Liver (tissue), 3 donors: ENCODE results near the gene TTC24.

ENCODE experiments used
- CTCF ChIP-seq: fragments of 150-350 bp; IDR thresholded peaks from 2 replicates; pipeline ENCODE4 v1.5.1; 2017; ENCODE audit warnings: improper control_type of control experiment, low read depth, low read length; ENCODE audit not compliant: missing input control
- EGR1 ChIP-seq, 2 donors: IDR thresholded peaks; 2 replicates each; pipeline ENCODE4 v1.6.1; 2016 to 2018; ENCODE audit warnings: antibody characterized with exemption in 2 of 2, low read depth in 2 of 2
- donor health status: healthy.
- donor health status: healthy.

GRCh38 chr1:156551066-156551643 is 28.4 kb upstream of the TTC24 start:
- no peak for TF ChIP-seq CTCF
- TF ChIP-seq EGR1 (IDR thresholded peaks at IDR 0.05; ENCODE audit: low read depth in 2 of 2) = no peak
